GM12891 (cell line): ENCODE measurements around the gene PCDH1.

Experiments
- DNase-seq: peaks from one replicate; pipeline ENCODE4 v3.0.0; 2011; ENCODE audit warnings: low spot score; ENCODE audit not compliant: insufficient read length
- FAIRE-seq: peaks from 2 replicates; lab custom pipeline; 2011; peaks lifted over from hg19 to GRCh38; lab: Jason Lieb, UNC
- PAX5 ChIP-seq: IDR thresholded peaks from 2 replicates; pipeline ENCODE4 v1.6.1; 2011; ENCODE audit warnings: low read length, moderate library complexity, mild to moderate bottlenecking; ENCODE audit not compliant: insufficient read depth, severe bottlenecking
- POLR2A ChIP-seq: IDR thresholded peaks from 2 replicates; pipeline ENCODE4 v1.6.1; 2011; ENCODE audit warnings: low read depth, low read length, control low read depth
- POLR2AphosphoS5 ChIP-seq: IDR thresholded peaks from 2 replicates; pipeline ENCODE4 v1.6.1; 2011; ENCODE audit warnings: low read depth, low read length, control low read depth
- POU2F2 ChIP-seq: IDR thresholded peaks from 2 replicates; pipeline ENCODE4 v1.6.1; 2011; ENCODE audit warnings: low read depth, mild to moderate bottlenecking, control low read depth, low read length, moderate library complexity
- SPI1 ChIP-seq: IDR thresholded peaks from 2 replicates; pipeline ENCODE4 v1.6.1; 2011; ENCODE audit warnings: low read depth, low read length, control low read depth
- TAF1 ChIP-seq: IDR thresholded peaks from 2 replicates; pipeline ENCODE4 v1.6.1; 2011; ENCODE audit warnings: low read depth, low read length, control low read depth

Gene PCDH1

GRCh38 chr5:141848744-141849414 lies 29.3 kb downstream of the PCDH1 start:
- DNase-seq, result no peak
- TF ChIP-seq PAX5 (no peak), POLR2AphosphoS5 (no peak), TAF1 (no peak), POLR2A (no peak), SPI1 (no peak), POU2F2 (no peak)
- no peak for FAIRE-seq

- no peak for DNase-seq
- FAIRE-seq, result no peak
- TF ChIP-seq TAF1 (no peak), PAX5 (no peak), POU2F2 (no peak), SPI1 (no peak), POLR2AphosphoS5 (no peak), POLR2A (no peak)
Observed at GRCh38 chr5:141846031-141846430, 32.2 kb downstream of the PCDH1 start.

GRCh38 chr5:141845371-141845851 lies 32.8 kb downstream of the PCDH1 start:
- no peak for DNase-seq
- no peak for FAIRE-seq
- TF ChIP-seq TAF1 (no peak), POLR2A (no peak), POLR2AphosphoS5 (no peak)

- no peak for FAIRE-seq
Observed at GRCh38 chr5:141844414-141845097, 33.7 kb downstream of the PCDH1 start.

GRCh38 chr5:141843156-141843927 lies 34.9 kb downstream of the PCDH1 start:
- FAIRE-seq (no peak), DNase-seq (no peak)
- TF ChIP-seq POLR2AphosphoS5 (no peak), SPI1 (no peak), PAX5 (no peak), POLR2A (no peak), POU2F2 (no peak), TAF1 (no peak)

More at GRCh38 chr5:141844414-141845097, 33.7 kb downstream of the PCDH1 start:
- TF ChIP-seq PAX5 (no peak), POLR2A (no peak), TAF1 (no peak), POU2F2 (no peak), SPI1 (no peak), POLR2AphosphoS5 (no peak)
- DNase-seq, result no peak

- TF ChIP-seq POU2F2 (no peak), PAX5 (no peak)
- DNase-seq (no peak), FAIRE-seq (no peak)
Observed at GRCh38 chr5:141841378-141842180, 36.6 kb downstream of the PCDH1 start.

GRCh38 chr5:141840826-141841360 lies 37.3 kb downstream of the PCDH1 start:
- no peak for TF ChIP-seq PAX5
- no peak for TF ChIP-seq TAF1
- TF ChIP-seq POU2F2, result no peak
- TF ChIP-seq POLR2A, result no peak
- TF ChIP-seq POLR2AphosphoS5, result no peak
- no peak for TF ChIP-seq SPI1
- DNase-seq (no peak), FAIRE-seq (no peak)

GRCh38 chr5:141840280-141840812 lies 37.9 kb downstream of the PCDH1 start:
- FAIRE-seq, result no peak
- DNase-seq, result no peak
- TF ChIP-seq POLR2AphosphoS5, result no peak
- no peak for TF ChIP-seq SPI1
- no peak for TF ChIP-seq POU2F2
- TF ChIP-seq POLR2A, result no peak
- TF ChIP-seq TAF1, result no peak
- no peak for TF ChIP-seq PAX5
